Glutamatergic neuron (in vitro differentiated cells): ENCODE measurements around the gene CCDC192. TPM values are rescaled to one million over a fixed set of nuclear protein-coding genes. Genes with fewer than 3 reads are reported as not detected.

Source experiments
- DNase-seq: peaks from one replicate; pipeline ENCODE4 v3.0.0; 2022
- H3K27ac Mint-ChIP-seq: one replicate; pipeline ENCODE4 v1.8.0; 2020; ENCODE audit warnings: mild to moderate bottlenecking, mixed read lengths, inconsistent platforms; ENCODE audit not compliant: unreplicated experiment
- H3K27me3 Mint-ChIP-seq: one replicate; pipeline ENCODE4 v1.8.0; 2020; ENCODE audit warnings: mild to moderate bottlenecking, moderate library complexity, mixed read lengths, inconsistent platforms; ENCODE audit not compliant: unreplicated experiment
- H3K36me3 Mint-ChIP-seq: one replicate; pipeline ENCODE4 v1.8.0; 2020; ENCODE audit warnings: mild to moderate bottlenecking, mixed read lengths, inconsistent platforms; ENCODE audit not compliant: unreplicated experiment
- H3K4me1 Mint-ChIP-seq: one replicate; pipeline ENCODE4 v1.8.0; 2020; ENCODE audit warnings: mild to moderate bottlenecking, low read depth, mixed read lengths, inconsistent platforms; ENCODE audit not compliant: unreplicated experiment
- H3K4me3 Mint-ChIP-seq: one replicate; pipeline ENCODE4 v1.8.0; 2020; ENCODE audit warnings: mild to moderate bottlenecking, mixed read lengths, inconsistent platforms; ENCODE audit not compliant: unreplicated experiment
- H3K9me3 Mint-ChIP-seq: one replicate; pipeline ENCODE4 v1.8.0; 2020; ENCODE audit warnings: mild to moderate bottlenecking, moderate library complexity, mixed read lengths, inconsistent platforms; ENCODE audit not compliant: unreplicated experiment
- CTCF ChIP-seq: fragments of 200-600 bp; sonication (generic); IDR thresholded peaks from one replicate; pipeline ENCODE4 v1.5.0; 2021; ENCODE audit not compliant: partially characterized antibody, unreplicated experiment
- total RNA-seq: library from RNA; stranded (reverse); fragmentation: NEBNext Ultra II Directional; extraction: Animal tissue kit (Norgen Biotek cat#: 25700); gene quantifications from one replicate; pipeline ENCODE4 v1.2.1, GENCODE V29; 2021; ENCODE audit not compliant: unreplicated experiment

Gene CCDC192
- total RNA-seq, 1 donor from 2014 or later, result not detected

GRCh38 chr5:127863161-127863560, 160.0 kb downstream of the CCDC192 start:
- Mint-ChIP-seq H3K9me3 (no peaks in the 10 kb centered on the region), H3K27ac (no peak overlapping the region), H3K4me1 (no peaks in the 10 kb centered on the region), H3K4me3 (no peak overlapping the region), H3K27me3 (no peaks in the 10 kb centered on the region), H3K36me3 (peaks cover 5% of the 10 kb centered on the region)
- DNase-seq, result no peak
- TF ChIP-seq CTCF, result no peak

- no peak for DNase-seq
- no peak overlapping the region for H3K27ac Mint-ChIP-seq
- H3K4me3 Mint-ChIP-seq, result no peak overlapping the region
- no peaks in the 10 kb centered on the region for H3K4me1 Mint-ChIP-seq
- no peak for TF ChIP-seq CTCF
- no peaks in the 10 kb centered on the region for H3K9me3 Mint-ChIP-seq
- H3K27me3 Mint-ChIP-seq, result no peaks in the 10 kb centered on the region
- peaks cover 5% of the 10 kb centered on the region for H3K36me3 Mint-ChIP-seq
Measured at GRCh38 chr5:127863610-127864395, 160.6 kb downstream of the CCDC192 start.

- no peaks in the 10 kb centered on the region for H3K9me3 Mint-ChIP-seq
- no peaks in the 10 kb centered on the region for H3K27me3 Mint-ChIP-seq
- no peak for DNase-seq
- no peak for TF ChIP-seq CTCF
- H3K4me1 Mint-ChIP-seq, result no peaks in the 10 kb centered on the region
- no peak overlapping the region for H3K4me3 Mint-ChIP-seq
- peaks cover 4% of the 10 kb centered on the region for H3K36me3 Mint-ChIP-seq
- no peak overlapping the region for H3K27ac Mint-ChIP-seq
Measured at GRCh38 chr5:127864511-127864910, 161.3 kb downstream of the CCDC192 start.

- no peak for TF ChIP-seq CTCF
- Mint-ChIP-seq H3K36me3 (no peaks in the 10 kb centered on the region), H3K4me3 (no peak overlapping the region), H3K27ac (no peak overlapping the region), H3K27me3 (no peaks in the 10 kb centered on the region), H3K4me1 (no peaks in the 10 kb centered on the region), H3K9me3 (no peaks in the 10 kb centered on the region)
- no peak for DNase-seq
Measured at GRCh38 chr5:127865273-127865672, 162.1 kb downstream of the CCDC192 start.

- no peak overlapping the region for H3K4me3 Mint-ChIP-seq
- H3K27me3 Mint-ChIP-seq, result no peaks in the 10 kb centered on the region
- no peaks in the 10 kb centered on the region for H3K9me3 Mint-ChIP-seq
- no peak for DNase-seq
- no peak overlapping the region for H3K27ac Mint-ChIP-seq
- no peaks in the 10 kb centered on the region for H3K4me1 Mint-ChIP-seq
- TF ChIP-seq CTCF, result no peak
- H3K36me3 Mint-ChIP-seq, result no peaks in the 10 kb centered on the region
Measured at GRCh38 chr5:127867022-127867783, 164.0 kb downstream of the CCDC192 start.
